Caco-2 (cell line): ENCODE results near the gene GOLGA5. TPM values are rescaled to one million over a fixed set of nuclear protein-coding genes. Genes with fewer than 3 reads are reported as not detected.
"Not testable (repeated sequence)": the region's sequence is repeated elsewhere in the genome, so short reads cannot be mapped to it uniquely, and the experiment has no call there.

Experiments
- BruUV-seq: library from RNA; stranded (reverse); fragments of 400-500 nt; replicated peaks from 2 replicates; lab custom pipeline; 2021; lab: Mats Ljungman, UMichigan
- CTCF ChIA-PET: fragments of 300-600 bp; sonication (Branson Sonifier 250); formaldehyde crosslinking; loops from one replicate; lab custom pipeline; 2022; ENCODE audit warnings: antibody characterized with exemption; lab: Charles Lee
- POLR2A ChIA-PET: fragments of 300-600 bp; sonication (Branson Sonifier 250); formaldehyde crosslinking; loops from one replicate; lab custom pipeline; 2022; ENCODE audit warnings: antibody characterized with exemption; lab: Charles Lee
- DNase-seq, 2 experiments: peaks; one replicate each; pipeline versions ENCODE4 v3.0.0 to v3.0.0-alpha.2; 2020 to 2022
- H3K27me3 ChIP-seq: replicated peaks from 2 replicates; pipeline ENCODE4 v1.6.0; 2011; ENCODE audit warnings: low read length; ENCODE audit not compliant: control insufficient read depth, insufficient read depth
- H3K36me3 ChIP-seq: 2 replicates; pipeline ENCODE4 v1.5.1; 2011; ENCODE audit warnings: low read length; ENCODE audit not compliant: control insufficient read depth, insufficient read depth
- H3K4me1 ChIP-seq: fragments of 250-450 bp; sonication (Bioruptor Pico); 2 replicates; pipeline ENCODE4 v1.5.1; 2020; ENCODE audit warnings: mild to moderate bottlenecking
- H3K4me3 ChIP-seq: 2 replicates; pipeline ENCODE4 v1.5.1; 2011; ENCODE audit warnings: low read depth, mild to moderate bottlenecking, control low read depth, low read length
- H3K9me3 ChIP-seq: fragments of 250-450 bp; sonication (Bioruptor Pico); 2 replicates; pipeline ENCODE4 v1.5.1; 2020; ENCODE audit warnings: mild to moderate bottlenecking, moderate library complexity
- H3K27ac Mint-ChIP-seq: one replicate; pipeline ENCODE4 v1.8.0; 2022; ENCODE audit warnings: mixed read lengths; ENCODE audit not compliant: unreplicated experiment
- H3K27me3 Mint-ChIP-seq: one replicate; pipeline ENCODE4 v1.8.0; 2022; ENCODE audit warnings: mixed read lengths; ENCODE audit not compliant: insufficient read depth, unreplicated experiment
- H3K36me3 Mint-ChIP-seq: one replicate; pipeline ENCODE4 v1.8.0; 2022; ENCODE audit warnings: mild to moderate bottlenecking, mixed read lengths; ENCODE audit not compliant: insufficient read depth, unreplicated experiment
- H3K4me1 Mint-ChIP-seq: one replicate; pipeline ENCODE4 v1.8.0; 2022; ENCODE audit warnings: low read depth, mixed read lengths; ENCODE audit not compliant: unreplicated experiment
- H3K4me3 Mint-ChIP-seq: one replicate; pipeline ENCODE4 v1.8.0; 2022; ENCODE audit warnings: mild to moderate bottlenecking, moderate library complexity, mixed read lengths; ENCODE audit not compliant: unreplicated experiment
- H3K9me3 Mint-ChIP-seq: one replicate; pipeline ENCODE4 v1.8.0; 2022; ENCODE audit warnings: mixed read lengths; ENCODE audit not compliant: unreplicated experiment
- intact Hi-C: fragments of 100-400 bp; cut with micrococcal nuclease; formaldehyde crosslinking; loops from one replicate; pipeline ENCODE4 v1.10.0; 2022; ENCODE audit not compliant: unreplicated experiment
- total RNA-seq: library from RNA; stranded (reverse); gene quantifications from 2 replicates; pipeline ENCODE4 v1.2.3, GENCODE V29; 2022
- TF ChIP-seq, protein P1 (sequence below), 2 experiments: fragments of 200-600 bp in 1 of 2; IDR thresholded peaks; 1 replicate in 1 of 2; 2 replicates in 1 of 2; pipeline versions ENCODE4 v1.5.1 to v1.8.0; 2011 to 2022; ENCODE audit warnings: antibody characterized with exemption in 1 of 2, control low read depth in 1 of 2, inconsistent platforms in 1 of 2, low read depth in 1 of 2, low read length in 1 of 2, mild to moderate bottlenecking in 1 of 2, moderate library complexity in 1 of 2; ENCODE audit not compliant: insufficient read depth in 1 of 2, severe bottlenecking in 1 of 2, unreplicated experiment in 1 of 2

The GOLGA5 gene
- total RNA-seq, 1 experiment from 2014 or later = 33.1 TPM

DNA sequence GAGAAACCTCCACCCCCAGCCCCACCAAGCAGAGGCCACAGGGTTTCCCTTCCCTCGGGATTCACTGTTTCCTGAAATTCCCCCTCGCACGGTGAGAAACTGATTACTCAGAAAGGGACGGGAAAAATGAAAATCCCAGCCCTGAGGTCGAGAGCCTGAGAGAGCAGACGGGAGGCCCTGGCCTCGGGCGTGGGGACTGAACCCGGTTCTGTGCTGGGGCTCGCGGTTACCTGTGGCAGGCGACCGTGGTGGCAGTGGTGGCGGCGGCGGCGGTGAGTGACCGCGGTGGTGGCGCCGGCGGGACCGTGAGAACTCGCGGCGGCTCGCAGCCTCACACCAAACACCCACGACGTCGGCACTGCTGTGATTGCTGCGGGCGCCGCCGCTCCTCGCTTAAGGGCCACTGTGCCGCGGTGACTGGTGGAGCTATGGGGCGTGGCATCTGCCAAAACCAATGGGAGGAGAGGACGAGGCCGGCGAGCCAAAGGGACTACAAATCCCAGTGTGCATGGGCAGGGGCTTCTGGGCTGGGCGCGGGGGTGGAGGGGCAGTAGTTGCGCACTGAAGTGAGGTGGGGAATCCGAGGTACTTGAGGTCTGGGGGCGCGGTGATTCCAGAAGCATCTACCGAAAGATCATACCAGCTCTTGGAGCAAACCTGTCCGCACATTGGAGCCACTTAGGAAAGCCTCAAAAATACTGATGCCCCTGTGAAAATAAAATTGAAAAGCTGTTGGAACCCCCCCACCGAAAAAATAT lies 45.7 kb upstream of the GOLGA5 start, which contains the start of gene LGMN:
LGMN (minus strand) TSS at position 369 of the 758 bp plus-strand sequence. CDS start 15,841 bp downstream, outside the sequence.
- Histone ChIP-seq H3K9me3 (peaks cover 5% of the 10 kb centered on the region; the same call in 1 of the 2 replicates), H3K36me3 (no peaks in the 10 kb centered on the region), H3K4me3 (peak within 1 kb of the TSS; percentile 75), H3K27me3 (no peaks in the 10 kb centered on the region), H3K4me1 (peaks cover 5% of the 10 kb centered on the region; the same call in 1 of the 2 replicates)
- Mint-ChIP-seq H3K27ac (peak within 1 kb of the TSS; percentile 86), H3K27me3 (no peaks in the 10 kb centered on the region), H3K9me3 (no peaks in the 10 kb centered on the region), H3K4me3 (peak within 1 kb of the TSS; percentile 90), H3K36me3 (peaks cover 12% of the 10 kb centered on the region), H3K4me1 (peaks cover 7% of the 10 kb centered on the region)
- TF ChIP-seq, protein P1, sequence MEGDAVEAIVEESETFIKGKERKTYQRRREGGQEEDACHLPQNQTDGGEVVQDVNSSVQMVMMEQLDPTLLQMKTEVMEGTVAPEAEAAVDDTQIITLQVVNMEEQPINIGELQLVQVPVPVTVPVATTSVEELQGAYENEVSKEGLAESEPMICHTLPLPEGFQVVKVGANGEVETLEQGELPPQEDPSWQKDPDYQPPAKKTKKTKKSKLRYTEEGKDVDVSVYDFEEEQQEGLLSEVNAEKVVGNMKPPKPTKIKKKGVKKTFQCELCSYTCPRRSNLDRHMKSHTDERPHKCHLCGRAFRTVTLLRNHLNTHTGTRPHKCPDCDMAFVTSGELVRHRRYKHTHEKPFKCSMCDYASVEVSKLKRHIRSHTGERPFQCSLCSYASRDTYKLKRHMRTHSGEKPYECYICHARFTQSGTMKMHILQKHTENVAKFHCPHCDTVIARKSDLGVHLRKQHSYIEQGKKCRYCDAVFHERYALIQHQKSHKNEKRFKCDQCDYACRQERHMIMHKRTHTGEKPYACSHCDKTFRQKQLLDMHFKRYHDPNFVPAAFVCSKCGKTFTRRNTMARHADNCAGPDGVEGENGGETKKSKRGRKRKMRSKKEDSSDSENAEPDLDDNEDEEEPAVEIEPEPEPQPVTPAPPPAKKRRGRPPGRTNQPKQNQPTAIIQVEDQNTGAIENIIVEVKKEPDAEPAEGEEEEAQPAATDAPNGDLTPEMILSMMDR (IDR thresholded peaks at IDR 0.05; ENCODE audit: insufficient read depth in 1 of 2, low read depth in 1 of 2, low read length in 1 of 2, severe bottlenecking in 1 of 2, unreplicated experiment in 1 of 2) = no peak
- BruUV-seq = no TSS peak
- intact Hi-C loops = loop anchor here (1.0 to 2.0 kb wide), 2 partner anchors 34 to 46 kb away; partner anchors contain the start of gene GOLGA5
- ChIA-PET CTCF (interaction anchor here (0.8 to 1.6 kb wide), 2 partner anchors 24 to 31 kb away, joined by 3 to 4 read pairs; no protein-coding TSS in a partner anchor), POLR2A (interaction anchor here (0.6 to 1.6 kb wide), 10 partner anchors 9 to 45 kb away, joined by 3 to 18 read pairs (median 4); partner anchors contain the start of gene GOLGA5)
- DNase-seq = peak; percentile 96

DNA sequence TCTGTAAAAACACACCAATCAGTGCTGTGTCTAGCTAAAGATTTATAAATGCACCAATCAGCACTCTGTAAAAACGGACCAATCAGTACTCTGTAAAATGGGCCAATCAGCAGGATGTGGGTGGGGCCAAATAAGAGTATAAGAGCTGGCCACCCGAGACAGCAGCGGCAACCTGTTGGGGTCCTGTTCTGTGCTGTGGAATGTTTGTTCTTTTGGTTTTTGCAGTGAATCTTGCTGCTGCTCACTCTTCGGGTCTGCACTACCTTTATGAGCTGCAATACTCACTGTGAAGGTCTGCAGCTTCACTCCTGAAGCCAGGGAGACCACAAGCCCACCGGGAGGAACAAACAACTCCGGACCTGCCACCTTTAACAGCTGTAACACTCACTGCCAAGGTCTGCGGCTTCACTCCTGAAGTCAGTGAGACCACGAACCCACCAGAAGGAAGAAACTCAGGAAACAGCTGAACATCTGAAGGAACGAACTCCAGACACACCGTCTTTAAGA lies 43.8 kb upstream of the GOLGA5 start:
- H3K27me3 ChIP-seq, CTCF ChIA-PET, H3K27ac Mint-ChIP-seq, H3K36me3 ChIP-seq, BruUV-seq, DNase-seq, H3K4me1 ChIP-seq, H3K27me3 Mint-ChIP-seq, H3K4me3 Mint-ChIP-seq, H3K9me3 ChIP-seq, H3K4me1 Mint-ChIP-seq, H3K4me3 ChIP-seq, intact Hi-C loops, POLR2A ChIA-PET, H3K9me3 Mint-ChIP-seq: not testable (repeated sequence)
- H3K36me3 Mint-ChIP-seq = peaks cover 12% of the 10 kb centered on the region

DNA sequence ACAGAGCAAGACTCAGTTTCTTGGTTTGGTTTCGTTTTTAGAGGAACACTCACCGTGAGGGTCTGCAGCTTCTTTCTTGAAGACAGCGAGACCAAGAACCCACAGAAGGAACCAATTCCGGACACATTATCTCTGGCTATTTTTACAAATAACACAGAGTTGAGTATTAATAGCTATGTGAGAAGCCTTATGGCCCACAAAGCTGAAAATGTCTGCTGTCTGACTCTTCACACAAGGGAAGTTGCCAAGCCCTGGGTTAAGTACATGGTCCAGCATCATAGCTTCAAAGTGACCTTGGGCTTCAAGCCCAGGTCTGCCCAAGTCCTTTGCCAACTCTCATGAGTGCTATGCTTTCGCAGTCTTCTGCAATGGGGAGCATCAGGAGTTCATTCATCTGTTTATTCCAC lies 43.1 kb upstream of the GOLGA5 start:
- CTCF ChIA-PET = interaction anchor here (0.6 kb wide), 1 partner anchor 18 kb away, joined by 3 read pairs; no protein-coding TSS in a partner anchor
- no TSS peak for BruUV-seq
- DNase-seq = no peak
- no peaks in the 10 kb centered on the region for H3K27me3 ChIP-seq
- H3K4me3 ChIP-seq = no peak overlapping the region
- Mint-ChIP-seq H3K36me3 (peaks cover 12% of the 10 kb centered on the region), H3K27ac (no peak overlapping the region), H3K27me3 (peaks cover 4% of the 10 kb centered on the region), H3K4me1 (peaks cover 7% of the 10 kb centered on the region), H3K4me3 (no peak overlapping the region), H3K9me3 (no peaks in the 10 kb centered on the region)
- intact Hi-C loops = no loop called here
- TF ChIP-seq, protein P1 (IDR thresholded peaks at IDR 0.05; ENCODE audit: insufficient read depth in 1 of 2, low read depth in 1 of 2, low read length in 1 of 2, severe bottlenecking in 1 of 2, unreplicated experiment in 1 of 2) = no peak
- H3K36me3 ChIP-seq = no peaks in the 10 kb centered on the region
- H3K9me3 ChIP-seq = peaks cover 5% of the 10 kb centered on the region; the same call in 1 of the 2 replicates
- POLR2A ChIA-PET = interaction anchor here (0.5 kb wide), 1 partner anchor 216 kb away, joined by 9 read pairs; no protein-coding TSS in a partner anchor
- H3K4me1 ChIP-seq = peaks cover 5% of the 10 kb centered on the region; the same call in 1 of the 2 replicates
